ENCODE data around the gene CMKLR1. TPM values are rescaled to one million over a fixed set of nuclear protein-coding genes. Genes with fewer than 3 reads are reported as not detected.

CMKLR1 gene
- total RNA-seq, 4 donors from 2014 or later: 10.2 to 14.5 (median 12.6) TPM

- peaks cover 38 to 55% (median 49%) of the 10 kb centered on the region in 4 donors for H3K4me1 ChIP-seq
- 83% methylated on average over 6 of the region's 6 CpGs for WGBS
- no peak for TF ChIP-seq CTCF (IDR thresholded peaks at IDR 0.05)
- TF ChIP-seq POLR2A (IDR thresholded peaks at IDR 0.05; ENCODE audit: low read depth): no peak
- TF ChIP-seq EP300 (IDR thresholded peaks at IDR 0.05): no peak
- no peak for TF ChIP-seq POLR2AphosphoS5 (IDR thresholded peaks at IDR 0.05)
Observed at GRCh38 chr12:108302016-108302402, 37.1 kb downstream of the CMKLR1 start.

GRCh38 chr12:108301346-108301745 lies 37.8 kb downstream of the CMKLR1 start:
- Histone ChIP-seq H3K36me3 (no peaks in the 10 kb centered on the region), H3K27ac (replicated peaks in 1 of 4) (no peak overlapping the region), H3K27me3 (no peaks in the 10 kb centered on the region), H3K4me1 (peaks cover 38 to 52% (median 43%) of the 10 kb centered on the region in 4 donors), H3K9me3 (no peaks in the 10 kb centered on the region), H3K4me3 (no peak overlapping the region)
- TF ChIP-seq POLR2AphosphoS5 (IDR thresholded peaks at IDR 0.05) (no peak), POLR2A (IDR thresholded peaks at IDR 0.05; ENCODE audit: low read depth) (no peak), EP300 (IDR thresholded peaks at IDR 0.05) (no peak)
- WGBS: 95% methylated on average over 6 of the region's 6 CpGs
- intact Hi-C loops (cut with DNase I): no loop called here
- no peak for DNase-seq (ENCODE audit: extremely low spot score)

More at GRCh38 chr12:108302016-108302402, 37.1 kb downstream of the CMKLR1 start:
- H3K27ac ChIP-seq (replicated peaks in 1 of 4): peak overlapping the region in 3 of 4 donors; percentile 29 to 82 (median 60)
- H3K27me3 ChIP-seq: no peaks in the 10 kb centered on the region
- no peaks in the 10 kb centered on the region for H3K36me3 ChIP-seq
- H3K4me3 ChIP-seq: no peak overlapping the region
- no peaks in the 10 kb centered on the region for H3K9me3 ChIP-seq
- DNase-seq (ENCODE audit: extremely low spot score): no peak
- intact Hi-C loops (cut with DNase I): no loop called here

GRCh38 chr12:108299980-108300696 lies 39.0 kb downstream of the CMKLR1 start:
- intact Hi-C loops (cut with DNase I): no loop called here
- 91% methylated on average over 7 of the region's 7 CpGs for WGBS
- H3K27ac ChIP-seq (replicated peaks in 1 of 4): no peak overlapping the region
- H3K4me1 ChIP-seq: peaks cover 27 to 45% (median 31%) of the 10 kb centered on the region in 4 donors
- DNase-seq (ENCODE audit: extremely low spot score): no peak
- TF ChIP-seq EP300 (IDR thresholded peaks at IDR 0.05) (no peak), CTCF (IDR thresholded peaks at IDR 0.05) (no peak), POLR2A (IDR thresholded peaks at IDR 0.05; ENCODE audit: low read depth) (no peak), POLR2AphosphoS5 (IDR thresholded peaks at IDR 0.05) (no peak)
- no peak overlapping the region for H3K4me3 ChIP-seq
- peaks cover 0 to 6% (median 0%) of the 10 kb centered on the region in 4 donors for H3K27me3 ChIP-seq
- no peaks in the 10 kb centered on the region for H3K9me3 ChIP-seq
- H3K36me3 ChIP-seq: no peaks in the 10 kb centered on the region

GRCh38 chr12:108299516-108299915 lies 39.6 kb downstream of the CMKLR1 start:
- H3K4me1 ChIP-seq: peaks cover 20 to 39% (median 25%) of the 10 kb centered on the region in 4 donors
- 88% methylated on average over 4 of the region's 4 CpGs for WGBS
- no peak overlapping the region for H3K4me3 ChIP-seq
- peaks cover 0 to 9% (median 0%) of the 10 kb centered on the region in 4 donors for H3K27me3 ChIP-seq
- no peaks in the 10 kb centered on the region for H3K9me3 ChIP-seq
- no peaks in the 10 kb centered on the region for H3K36me3 ChIP-seq
- intact Hi-C loops (cut with DNase I): no loop called here
- no peak overlapping the region for H3K27ac ChIP-seq (replicated peaks in 1 of 4)
- no peak for DNase-seq (ENCODE audit: extremely low spot score)
- TF ChIP-seq EP300 (IDR thresholded peaks at IDR 0.05) (no peak), POLR2A (IDR thresholded peaks at IDR 0.05; ENCODE audit: low read depth) (no peak), CTCF (IDR thresholded peaks at IDR 0.05) (no peak), POLR2AphosphoS5 (IDR thresholded peaks at IDR 0.05) (no peak)

- peaks cover 0 to 9% (median 0%) of the 10 kb centered on the region in 4 donors for H3K27me3 ChIP-seq
- H3K4me3 ChIP-seq: no peak overlapping the region
- peaks cover 13 to 32% (median 18%) of the 10 kb centered on the region in 4 donors for H3K4me1 ChIP-seq
- no peaks in the 10 kb centered on the region for H3K36me3 ChIP-seq
- DNase-seq (ENCODE audit: extremely low spot score): no peak
- TF ChIP-seq EP300 (IDR thresholded peaks at IDR 0.05) (no peak), POLR2AphosphoS5 (IDR thresholded peaks at IDR 0.05) (no peak), CTCF (IDR thresholded peaks at IDR 0.05) (no peak), POLR2A (IDR thresholded peaks at IDR 0.05; ENCODE audit: low read depth) (no peak)
- no peaks in the 10 kb centered on the region for H3K9me3 ChIP-seq
- whole genome bisulfite sequencing: 93% methylated on average over 5 of the region's 6 CpGs
- intact Hi-C loops (cut with DNase I): no loop called here
- no peak overlapping the region for H3K27ac ChIP-seq (replicated peaks in 1 of 4)
Observed at GRCh38 chr12:108298761-108299275, 40.3 kb downstream of the CMKLR1 start.
